Progenitor cell of endocrine pancreas (in vitro differentiated cells): ENCODE results near the gene PDXDC1. TPM values are rescaled to one million over a fixed set of nuclear protein-coding genes. Genes with fewer than 3 reads are reported as not detected.
A peak's percentile ranks its signal among the peaks of the same experiment; 100 is the strongest.
"Not testable (repeated sequence)": the region's sequence is repeated elsewhere in the genome, so short reads cannot be mapped to it uniquely, and the experiment has no call there.

Experiments used
- DNase-seq: peaks from one replicate; pipeline ENCODE4 v3.0.0; 2021; ENCODE audit warnings: low spot score; ENCODE audit not compliant: unreplicated experiment
- H3K27ac Mint-ChIP-seq: 2 replicates; pipeline ENCODE4 v1.8.0; 2021; ENCODE audit warnings: mild to moderate bottlenecking, moderate library complexity, mixed read lengths
- H3K27me3 Mint-ChIP-seq: 2 replicates; pipeline ENCODE4 v1.8.0; 2021; ENCODE audit warnings: mixed read lengths
- H3K36me3 Mint-ChIP-seq: 2 replicates; pipeline ENCODE4 v1.8.0; 2022; ENCODE audit warnings: mixed read lengths; ENCODE audit not compliant: insufficient read depth
- H3K4me1 Mint-ChIP-seq: 2 replicates; pipeline ENCODE4 v1.8.0; 2021; ENCODE audit warnings: low read depth, mixed read lengths
- H3K4me3 Mint-ChIP-seq: 2 replicates; pipeline ENCODE4 v1.8.0; 2021; ENCODE audit warnings: low read depth, mild to moderate bottlenecking, moderate library complexity, mixed read lengths
- H3K9me3 Mint-ChIP-seq: 2 replicates; pipeline ENCODE4 v1.8.0; 2021; ENCODE audit warnings: low read depth, mixed read lengths
- total RNA-seq: library from RNA; stranded (reverse); gene quantifications from 2 replicates; pipeline ENCODE4 v1.2.1, GENCODE V29; 2021
- TF ChIP-seq, protein P1 (sequence below): fragments of 200-600 bp; sonication (generic); IDR thresholded peaks from one replicate; pipeline ENCODE4 v1.5.0; 2021; ENCODE audit warnings: antibody characterized with exemption, mild to moderate bottlenecking; ENCODE audit not compliant: unreplicated experiment

The PDXDC1 gene
- total RNA-seq, 1 donor from 2014 or later = 124 TPM

DNA sequence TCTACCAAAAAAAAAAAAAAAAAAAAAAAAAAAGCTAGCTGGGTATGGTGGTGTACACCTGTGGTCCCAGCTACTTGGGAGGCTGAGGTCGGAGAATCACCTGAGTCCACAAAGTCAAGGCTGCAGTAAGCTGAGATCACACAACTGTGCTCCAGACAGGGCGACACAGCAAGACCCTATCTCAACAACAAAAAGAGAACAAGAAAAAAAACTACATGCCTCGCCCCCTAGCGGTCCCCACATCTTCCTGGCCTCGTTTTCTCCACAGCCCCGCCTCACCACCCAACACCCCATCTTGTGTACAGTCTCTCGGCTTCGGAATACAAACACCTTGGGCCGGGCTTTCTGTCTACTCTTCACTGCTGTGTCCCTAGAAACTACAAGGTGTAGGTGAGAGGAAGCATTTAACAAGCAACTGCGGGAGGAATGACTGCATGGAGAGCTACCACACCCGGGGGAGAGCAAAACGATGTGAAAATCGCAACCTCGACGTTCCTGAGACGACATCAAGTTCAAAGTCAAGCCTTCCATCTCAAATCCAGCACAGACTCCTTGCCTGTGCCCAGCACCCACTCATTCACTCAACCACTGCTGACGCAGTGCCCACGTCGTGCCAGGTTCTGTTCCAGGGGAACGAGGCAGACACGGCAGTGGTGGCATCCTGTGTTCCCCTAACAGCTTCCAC lies 72.0 kb downstream of the PDXDC1 start:
- H3K9me3 Mint-ChIP-seq = no peaks in the 10 kb centered on the region
- H3K27ac Mint-ChIP-seq = peak overlapping the region; percentile 59
- DNase-seq = no peak
- peaks cover 17% of the 10 kb centered on the region for H3K36me3 Mint-ChIP-seq
- H3K27me3 Mint-ChIP-seq = no peaks in the 10 kb centered on the region
- no peak overlapping the region for H3K4me3 Mint-ChIP-seq
- no peaks in the 10 kb centered on the region for H3K4me1 Mint-ChIP-seq
- TF ChIP-seq, protein P1, sequence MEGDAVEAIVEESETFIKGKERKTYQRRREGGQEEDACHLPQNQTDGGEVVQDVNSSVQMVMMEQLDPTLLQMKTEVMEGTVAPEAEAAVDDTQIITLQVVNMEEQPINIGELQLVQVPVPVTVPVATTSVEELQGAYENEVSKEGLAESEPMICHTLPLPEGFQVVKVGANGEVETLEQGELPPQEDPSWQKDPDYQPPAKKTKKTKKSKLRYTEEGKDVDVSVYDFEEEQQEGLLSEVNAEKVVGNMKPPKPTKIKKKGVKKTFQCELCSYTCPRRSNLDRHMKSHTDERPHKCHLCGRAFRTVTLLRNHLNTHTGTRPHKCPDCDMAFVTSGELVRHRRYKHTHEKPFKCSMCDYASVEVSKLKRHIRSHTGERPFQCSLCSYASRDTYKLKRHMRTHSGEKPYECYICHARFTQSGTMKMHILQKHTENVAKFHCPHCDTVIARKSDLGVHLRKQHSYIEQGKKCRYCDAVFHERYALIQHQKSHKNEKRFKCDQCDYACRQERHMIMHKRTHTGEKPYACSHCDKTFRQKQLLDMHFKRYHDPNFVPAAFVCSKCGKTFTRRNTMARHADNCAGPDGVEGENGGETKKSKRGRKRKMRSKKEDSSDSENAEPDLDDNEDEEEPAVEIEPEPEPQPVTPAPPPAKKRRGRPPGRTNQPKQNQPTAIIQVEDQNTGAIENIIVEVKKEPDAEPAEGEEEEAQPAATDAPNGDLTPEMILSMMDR = no peak

DNA sequence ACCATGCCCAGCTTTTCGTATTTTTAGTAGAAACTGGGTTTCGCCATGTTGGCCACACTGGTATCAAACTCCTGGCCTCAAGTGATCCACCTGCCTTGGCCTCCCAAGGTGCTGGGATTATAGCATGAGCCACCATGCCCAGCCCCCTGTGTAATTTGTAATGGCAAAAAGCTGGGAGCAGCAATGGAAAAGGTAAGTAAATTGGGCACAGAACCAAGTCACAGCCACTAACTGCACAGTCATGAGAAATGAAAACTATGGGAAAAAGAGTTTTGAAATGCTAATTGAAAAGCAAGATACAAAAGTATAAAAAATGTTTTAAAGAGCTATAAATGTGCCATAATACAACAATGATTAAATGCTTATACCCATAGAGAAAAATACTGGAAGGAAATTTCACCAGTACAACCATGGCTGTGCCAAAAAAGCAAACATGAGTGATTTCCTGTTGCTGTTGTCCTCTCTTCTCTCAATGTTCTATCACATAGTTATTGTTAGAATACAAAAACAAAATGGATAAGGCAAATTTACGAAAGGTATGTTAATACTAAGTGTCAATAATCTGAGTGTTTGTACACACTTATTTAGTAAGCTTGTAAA lies 74.9 kb downstream of the PDXDC1 start:
- H3K36me3 Mint-ChIP-seq = peaks cover 14% of the 10 kb centered on the region
- DNase-seq = no peak
- H3K27me3 Mint-ChIP-seq = no peaks in the 10 kb centered on the region
- no peak overlapping the region for H3K4me3 Mint-ChIP-seq
- peak overlapping the region; percentile 25 for H3K27ac Mint-ChIP-seq
- no peaks in the 10 kb centered on the region for H3K9me3 Mint-ChIP-seq
- TF ChIP-seq, protein P1 = no peak
- peaks cover 9% of the 10 kb centered on the region for H3K4me1 Mint-ChIP-seq

DNA sequence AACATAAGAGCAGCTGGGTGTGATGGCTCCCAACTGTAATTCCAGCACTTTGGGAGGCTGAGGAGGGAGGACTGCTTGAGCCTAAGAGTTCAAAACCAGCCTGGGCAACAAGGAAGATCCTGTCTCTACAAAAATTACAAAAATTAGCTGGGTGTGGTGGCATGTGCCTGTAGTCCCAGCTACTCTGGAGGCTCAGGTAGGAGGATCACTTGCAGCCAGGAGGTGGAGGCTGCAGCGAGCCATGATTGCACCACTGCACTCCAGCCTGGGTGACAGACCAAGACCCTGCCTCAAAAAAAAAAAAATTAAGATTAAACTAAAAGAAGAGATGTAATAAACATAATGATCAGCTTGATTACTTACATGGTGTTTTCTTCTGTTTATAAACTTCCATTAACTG lies 75.6 kb downstream of the PDXDC1 start:
- not testable (repeated sequence) for H3K27ac Mint-ChIP-seq, H3K9me3 Mint-ChIP-seq, DNase-seq, H3K4me3 Mint-ChIP-seq, H3K27me3 Mint-ChIP-seq
- Mint-ChIP-seq H3K4me1 (peaks cover 12% of the 10 kb centered on the region), H3K36me3 (peaks cover 14% of the 10 kb centered on the region)

DNA sequence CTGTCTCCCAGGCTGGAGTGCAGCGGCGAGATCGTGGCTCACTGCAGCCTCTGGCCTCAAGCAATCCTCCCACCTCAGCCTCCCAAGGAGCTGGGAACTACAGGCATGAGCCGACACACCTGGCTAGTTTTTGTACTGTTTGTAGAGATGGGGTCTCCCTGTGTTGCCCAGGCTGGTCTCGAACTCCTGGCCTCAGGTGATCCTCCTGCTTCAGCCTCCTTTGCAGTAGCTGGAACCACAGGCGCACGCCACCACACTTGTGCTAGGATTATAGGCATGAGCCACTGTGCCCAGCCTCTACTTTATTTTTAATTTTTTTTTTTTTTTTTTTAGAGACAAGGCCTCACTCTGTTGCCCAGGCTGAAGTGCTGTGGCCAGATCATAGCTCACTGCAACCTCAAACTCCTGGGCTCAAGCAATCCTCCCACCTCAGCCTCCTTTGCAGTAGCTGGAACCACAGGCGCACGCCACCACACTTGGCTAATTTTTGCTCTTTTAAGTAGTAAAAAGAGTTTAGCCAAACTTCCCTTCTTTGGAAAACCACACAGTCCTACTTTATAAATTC lies 76.6 kb downstream of the PDXDC1 start:
- no peak overlapping the region for H3K27ac Mint-ChIP-seq
- no peaks in the 10 kb centered on the region for H3K9me3 Mint-ChIP-seq
- DNase-seq = no peak
- no peak overlapping the region for H3K4me3 Mint-ChIP-seq
- H3K36me3 Mint-ChIP-seq = peaks cover 8% of the 10 kb centered on the region
- H3K27me3 Mint-ChIP-seq = no peaks in the 10 kb centered on the region
- TF ChIP-seq, protein P1 = no peak
- H3K4me1 Mint-ChIP-seq = peaks cover 15% of the 10 kb centered on the region

DNA sequence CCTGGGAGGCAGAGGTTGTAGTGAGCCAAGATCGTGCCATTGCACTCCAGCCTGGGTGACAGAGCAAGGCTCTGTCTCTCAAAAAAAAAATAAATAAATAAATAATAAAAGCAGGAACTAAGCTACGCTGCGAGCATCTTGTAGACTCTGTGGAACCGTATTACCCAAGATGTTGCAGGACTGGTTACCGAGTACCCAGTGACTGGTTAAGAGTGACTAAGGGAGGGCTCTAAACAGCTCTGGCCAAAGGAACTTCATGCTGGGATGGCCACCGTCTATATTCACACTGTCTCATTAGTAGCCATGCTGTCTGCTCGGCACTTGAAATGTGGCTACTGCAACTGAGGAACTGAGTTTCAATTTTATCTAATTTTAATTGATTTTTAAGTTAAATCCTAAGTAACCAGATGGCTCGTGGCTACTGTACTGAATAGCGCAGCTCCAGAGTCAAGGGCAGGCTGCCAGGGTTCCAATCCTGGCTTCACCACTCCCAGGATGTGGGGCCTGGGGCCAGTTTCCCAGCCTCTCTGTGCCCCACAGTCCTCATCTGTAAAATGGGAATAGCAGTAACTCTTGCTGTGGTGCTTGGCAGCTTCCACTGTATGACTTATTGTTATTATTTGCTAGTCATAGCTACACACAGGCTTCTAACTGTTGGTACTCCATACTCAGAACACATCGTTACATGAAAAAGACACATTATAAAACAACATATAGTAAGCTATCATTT lies 78.1 kb downstream of the PDXDC1 start:
- DNase-seq = no peak
- no peaks in the 10 kb centered on the region for H3K9me3 Mint-ChIP-seq
- H3K4me1 Mint-ChIP-seq = peaks cover 29% of the 10 kb centered on the region
- no peak overlapping the region for H3K27ac Mint-ChIP-seq
- H3K27me3 Mint-ChIP-seq = no peaks in the 10 kb centered on the region
- peaks cover 3% of the 10 kb centered on the region for H3K36me3 Mint-ChIP-seq
- H3K4me3 Mint-ChIP-seq = no peak overlapping the region
- TF ChIP-seq, protein P1 = no peak
